PC-3 (cell line): Measurements from ENCODE around the gene TFEB. TPM values are rescaled to one million over a fixed set of nuclear protein-coding genes. Genes with fewer than 3 reads are reported as not detected.

Experiments
- ATAC-seq: fragments of 200-7000 bp; cut with Tn5 transposase; 2 replicates; pipeline ENCODE4 v1.9.1; 2020; ENCODE audit warnings: mild to moderate bottlenecking, moderate library complexity
- BruUV-seq: library from RNA; stranded (reverse); fragments of 400-500 nt; replicated peaks from 2 replicates; lab custom pipeline; 2021; lab: Mats Ljungman, UMichigan
- CTCF ChIA-PET: fragments of 300-600 bp; sonication (Branson Sonifier 250); formaldehyde crosslinking; loops from one replicate; lab custom pipeline; 2022; ENCODE audit warnings: antibody characterized with exemption; lab: Charles Lee
- POLR2A ChIA-PET: fragments of 300-600 bp; sonication (Branson Sonifier 250); formaldehyde crosslinking; loops from one replicate; lab custom pipeline; 2022; ENCODE audit warnings: antibody characterized with exemption; ENCODE audit not compliant: unreplicated experiment; lab: Charles Lee
- DNase-seq: peaks from one replicate; pipeline ENCODE4 v3.0.0-alpha.2; 2015
- H2AFZ ChIP-seq: fragments of 300-600 bp; sonication (generic); 2 replicates; pipeline ENCODE4 v1.6.0; 2016; ENCODE audit warnings: antibody characterized with exemption, low read length
- H3F3A ChIP-seq: fragments of 300-600 bp; sonication (generic); one replicate; pipeline ENCODE4 v1.6.0; 2017; ENCODE audit warnings: antibody characterized with exemption, low read length, control low read depth, mild to moderate bottlenecking; ENCODE audit not compliant: unreplicated experiment
- H3K27ac ChIP-seq: fragments of 300-600 bp; sonication (generic); 2 replicates; pipeline ENCODE4 v1.5.1; 2016; ENCODE audit warnings: mild to moderate bottlenecking, low read length
- H3K27me3 ChIP-seq: fragments of 300-600 bp; sonication (generic); 2 replicates; pipeline ENCODE4 v1.6.1; 2016; ENCODE audit warnings: low read length, mixed read lengths
- H3K36me3 ChIP-seq: fragments of 300-600 bp; sonication (generic); 2 replicates; pipeline ENCODE4 v1.6.1; 2016; ENCODE audit warnings: low read depth, mixed run types, low read length, mixed read lengths
- H3K4me1 ChIP-seq: fragments of 300-600 bp; sonication (generic); 2 replicates; pipeline ENCODE4 v1.5.1; 2016; ENCODE audit warnings: low read length; ENCODE audit not compliant: insufficient read depth
- H3K4me2 ChIP-seq: fragments of 300-600 bp; sonication (generic); 2 replicates; pipeline ENCODE4 v1.6.0; 2016; ENCODE audit warnings: low read length
- H3K4me3 ChIP-seq: fragments of 300-600 bp; sonication (generic); 2 replicates; pipeline ENCODE4 v1.5.1; 2016; ENCODE audit warnings: mild to moderate bottlenecking, low read length, mixed read lengths
- H3K79me2 ChIP-seq: fragments of 300-600 bp; sonication (generic); 2 replicates; pipeline ENCODE4 v1.6.1; 2017; ENCODE audit warnings: low read length, mixed read lengths
- H3K9ac ChIP-seq: fragments of 300-600 bp; sonication (generic); 2 replicates; pipeline ENCODE4 v1.6.0; 2016; ENCODE audit warnings: mild to moderate bottlenecking, low read length
- H3K9me2 ChIP-seq: fragments of 300-600 bp; sonication (generic); replicated peaks from 2 replicates; pipeline ENCODE4 v1.6.1; 2016; ENCODE audit warnings: mixed run types, low read length, mixed read lengths
- H3K9me3 ChIP-seq: fragments of 300-600 bp; sonication (generic); 2 replicates; pipeline ENCODE4 v1.6.1; 2016; ENCODE audit warnings: low read length, mixed read lengths
- H4K20me1 ChIP-seq: fragments of 300-600 bp; sonication (generic); 2 replicates; pipeline ENCODE4 v1.6.1; 2016; ENCODE audit warnings: low read length, mixed read lengths
- CTCF ChIP-seq: fragments of 300-600 bp; sonication (generic); conservative IDR thresholded peaks from 2 replicates; pipeline ENCODE4 v1.5.1; 2017; ENCODE audit warnings: antibody characterized with exemption, low read depth, mild to moderate bottlenecking, low read length
- EZH2 ChIP-seq: fragments of 300-600 bp; sonication (generic); IDR thresholded peaks from one replicate; pipeline ENCODE4 v1.6.1; 2017; ENCODE audit warnings: antibody characterized with exemption, mild to moderate bottlenecking, low read length; ENCODE audit not compliant: unreplicated experiment
- EZH2phosphoT487 ChIP-seq: fragments of 300-600 bp; sonication (generic); IDR thresholded peaks from 2 replicates; pipeline ENCODE4 v1.6.1; 2018; ENCODE audit warnings: mild to moderate bottlenecking, antibody characterized with exemption, low read length, borderline replicate concordance
- intact Hi-C: fragments of 100-400 bp; cut with micrococcal nuclease; formaldehyde crosslinking; loops from 2 replicates; pipeline ENCODE4 v1.9.0; 2023
- total RNA-seq: library from RNA; depleted of rRNA; stranded (reverse); fragments of >200 nt; gene quantifications from 2 replicates; pipeline ENCODE4 v1.2.3, GENCODE V29; 2014

TFEB gene
- total RNA-seq, 1 experiment from 2014 or later, result 4.2 TPM

GRCh38 chr6:41700463-41701347, 34.7 kb downstream of the TFEB start:
- no TSS peak for BruUV-seq
- DNase-seq (no peak), ATAC-seq (no peak)
- Histone ChIP-seq H3K9me3 (no peaks in the 10 kb centered on the region), H3K27me3 (no peaks in the 10 kb centered on the region), H3K9ac (no peak overlapping the region), H3K4me2 (no peak overlapping the region), H3K4me1 (peaks cover 14% of the 10 kb centered on the region), H4K20me1 (no peaks in the 10 kb centered on the region), H3K27ac (no peak overlapping the region), H3K9me2 (no peaks in the 10 kb centered on the region), H3K4me3 (no peak overlapping the region), H3K36me3 (no peaks in the 10 kb centered on the region), H2AFZ (no peak overlapping the region), H3F3A (no peaks in the 10 kb centered on the region), H3K79me2 (no peaks in the 10 kb centered on the region)
- TF ChIP-seq EZH2phosphoT487 (no peak), CTCF (no peak), EZH2 (no peak)
- ChIA-PET POLR2A (no interaction called here), CTCF (no interaction called here)
- intact Hi-C loops, result no loop called here

GRCh38 chr6:41699063-41699462, 36.3 kb downstream of the TFEB start:
- Histone ChIP-seq H3K4me1 (no peaks in the 10 kb centered on the region), H4K20me1 (no peaks in the 10 kb centered on the region), H3K4me3 (no peak overlapping the region), H3K9me3 (no peaks in the 10 kb centered on the region), H3K36me3 (no peaks in the 10 kb centered on the region), H3K9ac (no peak overlapping the region), H3K4me2 (no peak overlapping the region), H3F3A (no peaks in the 10 kb centered on the region), H2AFZ (no peak overlapping the region), H3K79me2 (no peaks in the 10 kb centered on the region), H3K27ac (no peak overlapping the region), H3K27me3 (no peaks in the 10 kb centered on the region), H3K9me2 (no peaks in the 10 kb centered on the region)
- intact Hi-C loops, result no loop called here
- DNase-seq (no peak), ATAC-seq (no peak)
- BruUV-seq, result no TSS peak
- ChIA-PET CTCF (no interaction called here), POLR2A (no interaction called here)
- TF ChIP-seq EZH2phosphoT487 (no peak), EZH2 (no peak), CTCF (no peak)
